HG03108 (cell line): Measurements from ENCODE around the gene SPOPL.

Experiments used
- ATAC-seq: cut with Tn5 transposase; IDR thresholded peaks from one replicate; pipeline ENCODE4 v1.9.1; 2021; ENCODE audit warnings: moderate library complexity; ENCODE audit not compliant: unreplicated experiment

Gene SPOPL

DNA sequence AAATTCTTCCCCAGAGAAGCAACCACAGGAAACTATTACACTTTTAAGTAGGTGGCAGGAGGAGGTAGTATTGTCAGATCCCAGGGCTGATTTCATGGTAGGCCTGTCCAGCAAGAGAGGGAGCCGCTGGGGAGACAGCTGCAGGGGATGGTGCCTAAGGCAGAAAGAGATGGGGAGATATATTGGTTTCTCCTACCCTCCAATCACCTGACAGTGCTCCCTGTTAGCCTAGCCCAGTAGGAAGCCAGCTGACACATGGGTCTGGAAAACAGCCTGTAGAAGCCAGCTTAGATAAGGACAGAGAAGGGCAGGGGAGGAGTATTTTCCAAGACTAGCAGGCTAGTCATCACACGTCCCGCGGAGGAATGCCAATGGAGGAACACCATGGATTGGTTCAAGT is 8.2 kb upstream of the SPOPL start:
- ATAC-seq = no peak

- ATAC-seq = no peak
Measured at GRCh38 chr2:138494265-138494966, 7.2 kb upstream of the SPOPL start.

- no peak for ATAC-seq
Measured at GRCh38 chr2:138495384-138495783, 6.2 kb upstream of the SPOPL start.

GRCh38 chr2:138496096-138496651 is 5.4 kb upstream of the SPOPL start:
- no peak for ATAC-seq

- no peak for ATAC-seq
Measured at GRCh38 chr2:138497294-138497693, 4.3 kb upstream of the SPOPL start.

GRCh38 chr2:138499684-138500083 is 1.9 kb upstream of the SPOPL start:
- ATAC-seq = no peak

DNA sequence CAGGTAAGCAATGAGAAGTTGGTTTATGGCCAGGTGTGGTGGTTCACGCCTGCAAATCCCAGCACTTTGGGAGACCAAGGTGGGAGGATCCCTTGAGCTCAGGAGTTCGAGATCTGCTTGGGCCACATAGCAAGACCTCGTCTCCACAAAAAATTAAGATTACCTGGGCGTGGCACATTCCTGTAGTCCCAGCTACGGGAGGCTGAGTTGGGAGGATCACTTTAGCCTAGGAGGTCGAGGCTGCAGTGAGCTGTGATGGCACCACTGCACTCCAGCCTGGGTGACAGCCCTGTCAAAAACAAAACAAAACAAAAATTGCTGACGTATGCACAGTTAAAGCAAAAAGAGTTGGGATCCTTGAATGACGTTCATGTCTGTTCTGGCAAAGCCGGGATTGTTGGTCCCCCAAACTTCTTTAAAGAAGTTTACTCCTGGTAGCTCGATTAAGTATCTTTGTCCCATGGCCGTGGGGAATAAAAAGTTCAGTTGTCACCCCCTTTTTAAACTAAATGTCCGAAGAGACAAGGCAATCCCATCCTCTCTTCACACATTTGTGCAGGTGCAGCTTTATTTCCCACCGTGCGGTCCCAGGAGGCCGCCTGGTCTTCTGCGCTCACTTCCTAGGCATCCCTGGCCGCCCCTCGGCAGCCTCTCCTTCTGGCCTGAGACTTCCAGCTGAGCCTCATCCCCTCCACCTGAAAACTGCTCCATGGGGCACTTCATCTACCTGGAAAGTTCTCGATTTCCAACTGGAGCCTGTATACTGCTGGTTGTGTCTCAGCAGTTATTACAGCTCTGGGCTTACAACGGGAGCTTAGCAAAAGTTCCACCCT is 762 bp upstream of the SPOPL start:
- no peak for ATAC-seq

DNA sequence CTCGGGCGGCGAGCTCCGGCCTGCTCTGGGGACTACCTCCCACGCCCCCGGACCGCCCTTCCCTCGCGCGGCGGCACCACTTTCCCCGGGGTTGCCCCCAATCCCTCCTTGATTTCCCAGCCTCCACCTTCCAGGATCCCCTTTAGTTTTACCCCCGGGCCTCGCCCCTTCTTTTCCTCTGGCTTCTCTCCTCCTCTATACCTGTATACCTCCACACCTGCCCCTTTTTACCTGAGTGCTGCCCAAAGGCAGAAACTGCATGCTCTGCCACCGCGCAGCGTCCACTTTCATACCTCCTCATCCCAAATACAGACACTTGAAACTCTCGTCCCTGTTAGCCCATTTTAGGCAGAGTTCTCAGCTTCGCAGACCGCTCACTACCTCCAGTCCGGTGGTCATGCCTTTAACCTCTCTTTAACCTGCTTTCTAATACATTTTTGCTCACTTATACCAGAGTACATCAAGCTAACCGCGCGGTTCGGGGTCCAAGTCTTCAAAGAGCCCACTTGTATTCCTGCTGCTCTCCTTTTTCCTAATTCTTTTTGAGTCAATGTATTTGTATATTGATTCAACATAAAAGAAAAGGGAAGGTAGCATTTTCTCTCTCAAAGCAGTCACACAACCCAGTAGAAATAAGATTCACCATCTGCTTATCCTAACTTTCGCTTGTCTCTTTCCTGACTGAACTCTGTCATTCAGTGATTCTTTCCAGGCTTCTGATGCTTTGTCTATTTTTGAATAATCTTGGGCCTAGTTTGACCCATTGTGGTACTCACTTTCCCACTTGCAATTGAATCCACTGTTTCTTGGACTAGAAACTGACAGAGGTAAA is 901 bp downstream of the SPOPL start:
- no peak for ATAC-seq

DNA sequence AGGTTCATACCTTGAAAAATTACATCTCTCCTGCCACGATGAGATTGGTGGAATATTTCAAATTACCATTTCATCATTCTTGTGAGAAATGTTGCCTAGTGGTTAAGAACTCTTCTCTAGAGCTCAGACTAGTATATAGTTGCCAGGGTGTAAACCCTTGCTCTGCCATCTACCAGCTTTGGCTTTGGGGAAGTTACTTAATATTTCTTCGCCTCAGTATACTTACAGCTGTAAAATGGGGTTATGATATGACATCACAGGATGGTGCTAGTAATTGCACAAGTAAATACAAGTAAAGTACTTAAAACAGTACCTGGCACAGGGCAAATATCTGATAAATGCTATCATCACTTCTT is 1.5 kb downstream of the SPOPL start:
- ATAC-seq = peak; percentile 16

GRCh38 chr2:138503652-138504051 is 2.1 kb downstream of the SPOPL start:
- ATAC-seq = no peak

GRCh38 chr2:138504092-138504491 is 2.5 kb downstream of the SPOPL start:
- ATAC-seq = no peak

DNA sequence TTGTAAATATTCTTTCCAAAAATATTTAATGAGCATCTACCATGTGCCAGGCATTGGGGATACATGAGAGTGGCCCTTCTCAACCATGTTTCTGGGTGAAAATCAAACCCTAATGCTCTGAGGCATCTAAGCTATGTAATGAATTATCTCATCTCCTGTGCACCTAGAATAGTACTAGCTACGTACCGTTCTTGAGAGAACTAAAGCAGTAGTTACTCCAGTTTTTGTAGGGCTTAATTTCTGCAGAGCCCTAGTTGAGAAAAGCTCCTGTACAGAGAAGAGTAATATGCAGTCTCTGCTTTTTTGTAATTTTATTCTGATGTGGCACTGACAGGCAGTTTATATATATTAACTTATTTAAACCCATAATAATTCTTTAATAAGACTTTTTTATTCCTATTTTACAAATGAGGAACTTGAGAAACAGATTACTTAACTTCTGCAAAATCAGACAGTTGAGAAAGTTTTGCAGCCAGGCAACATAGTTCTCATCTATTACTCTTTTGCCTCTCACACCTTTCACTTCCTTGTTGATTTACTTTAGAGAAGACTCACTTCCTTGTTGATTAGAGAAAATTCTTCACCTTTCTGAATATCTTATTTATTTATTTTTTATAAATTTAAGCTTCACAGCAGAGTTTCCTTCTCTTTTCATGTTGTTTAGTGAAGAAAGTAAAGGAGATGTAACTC is 3.1 kb downstream of the SPOPL start:
- ATAC-seq = peak; percentile 38

- ATAC-seq = no peak
Measured at GRCh38 chr2:138507267-138507666, 5.7 kb downstream of the SPOPL start.

DNA sequence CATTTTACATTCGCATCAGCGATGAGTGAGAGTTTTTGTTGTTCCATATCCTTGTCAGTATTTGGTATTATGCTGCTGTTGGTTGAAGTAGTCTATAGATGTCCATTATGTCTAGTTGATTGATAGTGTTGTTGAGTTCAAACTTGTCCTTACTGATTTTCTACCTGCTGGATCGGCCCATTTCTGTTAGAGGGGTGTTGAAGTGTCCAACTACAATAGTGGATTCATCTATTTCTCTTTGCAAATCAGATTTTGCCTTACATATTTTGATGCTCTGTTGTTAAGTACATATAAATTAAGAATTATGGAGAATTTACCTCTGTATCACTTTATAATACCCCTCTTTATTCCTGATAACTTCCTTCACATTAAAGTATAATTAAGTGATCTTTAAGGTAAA is 8.7 kb downstream of the SPOPL start:
- no peak for ATAC-seq

- no peak for ATAC-seq
Measured at GRCh38 chr2:138512672-138513071, 11.1 kb downstream of the SPOPL start.

GRCh38 chr2:138514173-138514572 is 12.6 kb downstream of the SPOPL start:
- ATAC-seq = no peak

GRCh38 chr2:138515092-138515491 is 13.5 kb downstream of the SPOPL start:
- no peak for ATAC-seq

DNA sequence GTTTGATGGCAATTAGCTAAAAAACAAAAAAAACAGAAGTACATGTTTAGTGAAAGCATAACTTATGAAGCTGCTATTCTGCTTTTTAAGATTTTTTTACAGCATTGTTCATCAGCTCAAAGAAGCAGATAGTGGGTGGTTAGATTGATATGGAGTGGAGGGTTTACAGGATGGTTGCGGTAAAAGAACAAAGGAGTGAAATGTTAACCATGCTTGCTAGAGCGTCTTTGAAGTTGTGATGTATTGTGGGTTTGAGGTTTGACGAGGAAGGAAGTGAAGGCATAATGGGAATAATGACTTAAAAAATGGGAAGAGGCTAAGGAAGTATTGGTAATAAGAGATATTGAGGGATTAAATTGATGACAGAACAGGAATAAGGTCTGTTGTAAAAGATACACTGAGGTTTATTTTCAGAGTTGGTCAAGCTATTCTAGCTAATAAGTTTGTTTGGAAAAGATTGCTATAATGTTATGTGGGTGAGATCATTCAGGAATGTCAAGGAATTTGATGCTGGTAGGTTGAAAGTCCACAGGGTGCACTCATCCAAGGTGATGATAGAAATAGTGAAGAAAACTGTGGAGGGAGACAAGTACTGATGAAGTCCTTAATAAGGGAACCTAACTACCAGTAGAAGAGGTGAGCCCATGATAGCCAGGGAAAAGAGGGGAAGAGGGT is 14.6 kb downstream of the SPOPL start:
- ATAC-seq = no peak

GRCh38 chr2:138518860-138519259 is 17.3 kb downstream of the SPOPL start:
- no peak for ATAC-seq

GRCh38 chr2:138521821-138522220 is 20.3 kb downstream of the SPOPL start:
- ATAC-seq = no peak
